ENCODE measurements around the gene RASSF1. TPM values are rescaled to one million over a fixed set of nuclear protein-coding genes. Genes with fewer than 3 reads are reported as not detected.

RASSF1 gene
- total and polyA plus RNA-seq, 2 of the 13 experiments (the other 11 are each of a cell fraction or from before 2014, with no cell fraction given) = 10.2 to 27.5 TPM

- no peak for TF ChIP-seq POGK (CRISPR knock-in tag; conservative IDR thresholded peaks at IDR 0.05)
- no peak for TF ChIP-seq HNF1A (IDR thresholded peaks at IDR 0.05; ENCODE audit: low read depth)
- no peak for TF ChIP-seq HNF1A (CRISPR knock-in tag; IDR thresholded peaks at IDR 0.05; ENCODE audit: borderline replicate concordance)
- TF ChIP-seq NCOR1 (IDR thresholded peaks at IDR 0.05; ENCODE audit: borderline replicate concordance, low read length) = 0 out of 2 replicates have a peak, but pooled peaks have one; percentile 13
- TF ChIP-seq ZNF724P (CRISPR knock-in tag; IDR thresholded peaks at IDR 0.05; ENCODE audit: borderline replicate concordance) = no peak
- 0 out of 2 replicates have a peak, but pooled peaks have one; percentile 79 for TF ChIP-seq ZNF713 (CRISPR knock-in tag; IDR thresholded peaks at IDR 0.05)
- TF ChIP-seq SRF (IDR thresholded peaks at IDR 0.05; ENCODE audit: low read depth, low read length) = peak; percentile 81
- no peak for TF ChIP-seq FOXO1 (CRISPR knock-in tag; IDR thresholded peaks at IDR 0.05)
- TF ChIP-seq ZNF770 (CRISPR knock-in tag; IDR thresholded peaks at IDR 0.05) = no peak
- TF ChIP-seq ZNF142 (CRISPR knock-in tag; IDR thresholded peaks at IDR 0.05) = peak; percentile 16; the same call in 1 of the 2 replicates
- 0 out of 2 replicates have a peak, but pooled peaks have one; percentile 11 for TF ChIP-seq CCDC6 (CRISPR knock-in tag; IDR thresholded peaks at IDR 0.05)
- TF ChIP-seq JUND (CRISPR knock-in tag; IDR thresholded peaks at IDR 0.05) = no peak
Observed at GRCh38 chr3:50299638-50299928, 41.1 kb downstream of the RASSF1 start (continued).
